ENCODE results near the gene TAF1D.
"Not testable (repeated sequence)": the region's sequence is repeated elsewhere in the genome, so short reads cannot be mapped to it uniquely, and the experiment has no call there.

TAF1D gene

GRCh38 chr11:93753241-93753640 lies 11.9 kb upstream of the TAF1D start:
- no peak for DNase-seq (ENCODE audit: low read depth)

GRCh38 chr11:93751001-93751400 lies 9.7 kb upstream of the TAF1D start:
- DNase-seq (ENCODE audit: low read depth), result no peak

More at GRCh38 chr11:93753241-93753640, 11.9 kb upstream of the TAF1D start:
- no peak overlapping the region for H3K4me3 ChIP-seq (ENCODE audit: low read depth, low read length)

GRCh38 chr11:93747122-93747521 lies 5.8 kb upstream of the TAF1D start:
- H3K4me3 ChIP-seq (ENCODE audit: low read depth, low read length), result no peak overlapping the region
- DNase-seq (ENCODE audit: low read depth), result no peak

More at GRCh38 chr11:93751001-93751400, 9.7 kb upstream of the TAF1D start:
- H3K4me3 ChIP-seq (ENCODE audit: low read depth, low read length), result no peak overlapping the region

GRCh38 chr11:93746101-93746500 lies 4.8 kb upstream of the TAF1D start:
- H3K4me3 ChIP-seq (ENCODE audit: low read depth, low read length), result no peak overlapping the region

GRCh38 chr11:93745005-93745755 lies 3.9 kb upstream of the TAF1D start:
- H3K4me3 ChIP-seq (ENCODE audit: low read depth, low read length), result not testable (repeated sequence)

More at GRCh38 chr11:93746101-93746500, 4.8 kb upstream of the TAF1D start:
- no peak for DNase-seq (ENCODE audit: low read depth)

GRCh38 chr11:93744669-93745004 lies 3.3 kb upstream of the TAF1D start:
- H3K4me3 ChIP-seq (ENCODE audit: low read depth, low read length), result no peak overlapping the region
- no peak for DNase-seq (ENCODE audit: low read depth)

More at GRCh38 chr11:93745005-93745755, 3.9 kb upstream of the TAF1D start:
- DNase-seq (ENCODE audit: low read depth), result not testable (repeated sequence)

- no peak for DNase-seq (ENCODE audit: low read depth)
- H3K4me3 ChIP-seq (ENCODE audit: low read depth, low read length), result no peak overlapping the region
These were observed 2.0 kb upstream of the TAF1D start for GRCh38 chr11:93743291-93743690.

- H3K4me3 ChIP-seq (ENCODE audit: low read depth, low read length), result peak overlapping the region; percentile 93
- peak; percentile 24 for DNase-seq (ENCODE audit: low read depth)
These were observed 559 bp upstream of the TAF1D start for GRCh38 chr11:93741882-93742226.

GRCh38 chr11:93740730-93741093 lies 583 bp downstream of the TAF1D start:
- no peak for DNase-seq (ENCODE audit: low read depth)
- H3K4me3 ChIP-seq (ENCODE audit: low read depth, low read length), result peak overlapping the region; percentile 93

- no peak for DNase-seq (ENCODE audit: low read depth)
- peak overlapping the region; percentile 93 for H3K4me3 ChIP-seq (ENCODE audit: low read depth, low read length)
These were observed 1.1 kb downstream of the TAF1D start for GRCh38 chr11:93740031-93740729.

GRCh38 chr11:93738647-93739081 lies 2.6 kb downstream of the TAF1D start:
- H3K4me3 ChIP-seq (ENCODE audit: low read depth, low read length), result peak overlapping the region; percentile 93
- no peak for DNase-seq (ENCODE audit: low read depth)

GRCh38 chr11:93737904-93738612 lies 3.2 kb downstream of the TAF1D start:
- peak overlapping the region; percentile 93 for H3K4me3 ChIP-seq (ENCODE audit: low read depth, low read length)
- DNase-seq (ENCODE audit: low read depth), result no peak

- DNase-seq (ENCODE audit: low read depth), result no peak
- H3K4me3 ChIP-seq (ENCODE audit: low read depth, low read length), result no peak overlapping the region
These were observed 5.2 kb downstream of the TAF1D start for GRCh38 chr11:93736129-93736528.

- no peak overlapping the region for H3K4me3 ChIP-seq (ENCODE audit: low read depth, low read length)
- no peak for DNase-seq (ENCODE audit: low read depth)
These were observed 5.7 kb downstream of the TAF1D start for GRCh38 chr11:93735627-93736026.

- no peak for DNase-seq (ENCODE audit: low read depth)
- H3K4me3 ChIP-seq (ENCODE audit: low read depth, low read length), result no peak overlapping the region
These were observed 6.7 kb downstream of the TAF1D start for GRCh38 chr11:93734427-93735222.

GRCh38 chr11:93733474-93733873 lies 7.8 kb downstream of the TAF1D start:
- DNase-seq (ENCODE audit: low read depth), result no peak
- no peak overlapping the region for H3K4me3 ChIP-seq (ENCODE audit: low read depth, low read length)

- H3K4me3 ChIP-seq (ENCODE audit: low read depth, low read length), result no peak overlapping the region
- DNase-seq (ENCODE audit: low read depth), result no peak
These were observed 8.9 kb downstream of the TAF1D start for GRCh38 chr11:93732237-93732892.

GRCh38 chr11:93730108-93731107 lies 10.9 kb downstream of the TAF1D start:
- DNase-seq (ENCODE audit: low read depth), result no peak
- no peak overlapping the region for H3K4me3 ChIP-seq (ENCODE audit: low read depth, low read length)

Data from skeletal muscle cell (primary cell).